Progenitor cell of endocrine pancreas (in vitro differentiated cells): ENCODE data around the gene PTGDR2. TPM values are rescaled to one million over a fixed set of nuclear protein-coding genes. Genes with fewer than 3 reads are reported as not detected.

Source experiments
- DNase-seq: peaks from one replicate; pipeline ENCODE4 v3.0.0; 2021; ENCODE audit warnings: low spot score; ENCODE audit not compliant: unreplicated experiment
- H3K27ac Mint-ChIP-seq: 2 replicates; pipeline ENCODE4 v1.8.0; 2021; ENCODE audit warnings: mild to moderate bottlenecking, moderate library complexity, mixed read lengths
- H3K27me3 Mint-ChIP-seq: 2 replicates; pipeline ENCODE4 v1.8.0; 2021; ENCODE audit warnings: mixed read lengths
- H3K36me3 Mint-ChIP-seq: 2 replicates; pipeline ENCODE4 v1.8.0; 2022; ENCODE audit warnings: mixed read lengths; ENCODE audit not compliant: insufficient read depth
- H3K4me1 Mint-ChIP-seq: 2 replicates; pipeline ENCODE4 v1.8.0; 2021; ENCODE audit warnings: low read depth, mixed read lengths
- H3K4me3 Mint-ChIP-seq: 2 replicates; pipeline ENCODE4 v1.8.0; 2021; ENCODE audit warnings: low read depth, mild to moderate bottlenecking, moderate library complexity, mixed read lengths
- H3K9me3 Mint-ChIP-seq: 2 replicates; pipeline ENCODE4 v1.8.0; 2021; ENCODE audit warnings: low read depth, mixed read lengths
- CTCF ChIP-seq: fragments of 200-600 bp; sonication (generic); IDR thresholded peaks from one replicate; pipeline ENCODE4 v1.5.0; 2021; ENCODE audit warnings: antibody characterized with exemption, mild to moderate bottlenecking; ENCODE audit not compliant: unreplicated experiment
- total RNA-seq: library from RNA; stranded (reverse); gene quantifications from 2 replicates; pipeline ENCODE4 v1.2.1, GENCODE V29; 2021

The PTGDR2 gene
- total RNA-seq, 1 donor from 2014 or later: 2.0 TPM

DNA sequence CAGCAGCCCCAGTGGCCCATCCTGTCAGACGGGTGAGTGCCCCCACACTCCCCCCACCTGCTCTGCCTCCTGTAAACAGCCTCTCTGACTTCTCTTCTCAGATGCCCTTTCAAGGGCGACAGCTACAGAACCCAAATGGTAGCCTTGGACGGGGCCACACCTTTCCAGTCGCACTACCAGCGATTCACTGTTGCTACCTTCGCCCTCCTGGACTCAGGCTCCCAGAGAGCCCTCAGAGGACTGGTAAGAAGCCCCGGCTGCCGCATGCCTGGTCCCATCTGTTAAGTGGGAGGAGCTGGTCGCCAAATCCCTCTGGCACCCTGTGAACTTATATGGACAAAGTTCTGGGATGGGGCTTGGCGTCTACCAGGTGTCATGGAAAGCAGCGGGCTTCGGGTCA is 17.8 kb upstream of the PTGDR2 start:
- no peaks in the 10 kb centered on the region for H3K27me3 Mint-ChIP-seq

GRCh38 chr11:60872961-60873524 is 17.3 kb upstream of the PTGDR2 start:
- no peak for DNase-seq
- no peaks in the 10 kb centered on the region for H3K4me1 Mint-ChIP-seq
- H3K27ac Mint-ChIP-seq: no peak overlapping the region
- no peak overlapping the region for H3K4me3 Mint-ChIP-seq
- TF ChIP-seq CTCF: no peak
- H3K9me3 Mint-ChIP-seq: no peaks in the 10 kb centered on the region
- peaks cover 2% of the 10 kb centered on the region for H3K36me3 Mint-ChIP-seq
- H3K27me3 Mint-ChIP-seq: no peaks in the 10 kb centered on the region

More for the DNA sequence above, 17.8 kb upstream of the PTGDR2 start:
- H3K4me3 Mint-ChIP-seq: no peak overlapping the region
- no peaks in the 10 kb centered on the region for H3K4me1 Mint-ChIP-seq
- DNase-seq: no peak
- H3K9me3 Mint-ChIP-seq: no peaks in the 10 kb centered on the region
- TF ChIP-seq CTCF: no peak
- no peak overlapping the region for H3K27ac Mint-ChIP-seq
- peaks cover 2% of the 10 kb centered on the region for H3K36me3 Mint-ChIP-seq

- Mint-ChIP-seq H3K9me3 (no peaks in the 10 kb centered on the region), H3K4me3 (no peak overlapping the region)
Observed at GRCh38 chr11:60872124-60872960, 16.6 kb upstream of the PTGDR2 start.

GRCh38 chr11:60871378-60872061 is 15.8 kb upstream of the PTGDR2 start:
- Mint-ChIP-seq H3K27ac (no peak overlapping the region), H3K9me3 (no peaks in the 10 kb centered on the region)

More at GRCh38 chr11:60872124-60872960, 16.6 kb upstream of the PTGDR2 start:
- no peaks in the 10 kb centered on the region for H3K27me3 Mint-ChIP-seq
- no peak overlapping the region for H3K27ac Mint-ChIP-seq
- no peaks in the 10 kb centered on the region for H3K36me3 Mint-ChIP-seq
- H3K4me1 Mint-ChIP-seq: no peaks in the 10 kb centered on the region
- no peak for TF ChIP-seq CTCF
- DNase-seq: no peak

More at GRCh38 chr11:60871378-60872061, 15.8 kb upstream of the PTGDR2 start:
- DNase-seq: no peak
- Mint-ChIP-seq H3K4me1 (no peaks in the 10 kb centered on the region), H3K36me3 (no peaks in the 10 kb centered on the region), H3K4me3 (no peak overlapping the region), H3K27me3 (no peaks in the 10 kb centered on the region)
- no peak for TF ChIP-seq CTCF
